Ascending aorta (tissue), 2 donors: ENCODE data around the gene ATF5. TPM values are rescaled to one million over a fixed set of nuclear protein-coding genes. Genes with fewer than 3 reads are reported as not detected.
A peak's percentile ranks its signal among the peaks of the same experiment; 100 is the strongest.
"Not testable (repeated sequence)": the region's sequence is repeated elsewhere in the genome, so short reads cannot be mapped to it uniquely, and the experiment has no call there.

ENCODE experiments used
- DNase-seq, 2 donors: peaks; one replicate each; pipeline ENCODE4 v3.0.0-alpha.2; 2019; ENCODE audit warnings: low spot score in 2 of 2
- H3K27ac ChIP-seq, 2 donors: fragments of 200-600 bp; sonication (generic); one replicate each; pipeline ENCODE4 v1.5.1; 2016 to 2017; ENCODE audit warnings: mild to moderate bottlenecking in 1 of 2
- H3K27me3 ChIP-seq: fragments of 200-600 bp; sonication (generic); one replicate; pipeline ENCODE4 v1.5.1; 2017
- H3K36me3 ChIP-seq, 2 donors: fragments of 200-600 bp; sonication (generic); one replicate each; pipeline ENCODE4 v1.5.1; 2016
- H3K4me1 ChIP-seq, 2 donors: fragments of 200-600 bp; sonication (generic); one replicate each; pipeline ENCODE4 v1.5.1; 2016 to 2017; ENCODE audit warnings: mild to moderate bottlenecking in 1 of 2
- H3K4me3 ChIP-seq, 2 donors: fragments of 200-600 bp; sonication (generic); one replicate each; pipeline ENCODE4 v1.5.1; 2016 to 2017; ENCODE audit warnings: mild to moderate bottlenecking in 1 of 2
- H3K9me3 ChIP-seq, 2 donors: fragments of 200-600 bp; sonication (generic); one replicate each; pipeline ENCODE4 v1.5.1; 2016
- CTCF ChIP-seq, 3 experiments: fragments of 200-600 bp in 2 of 3; fragments of 450-650 bp in 1 of 3; sonication (generic) in 2 of 3; IDR thresholded peaks; one replicate each; pipeline ENCODE4 v1.5.1; 2016 to 2019; ENCODE audit warnings: antibody characterized with exemption in 3 of 3, mild to moderate bottlenecking in 1 of 3, moderate library complexity in 1 of 3
- intact Hi-C: fragments of 100-400 bp; cut with DNase I; formaldehyde crosslinking; loops from one replicate; pipeline ENCODE4 v1.15.1; 2023
- total RNA-seq: library from RNA; depleted of rRNA; stranded (reverse); fragments of >200 nt; gene quantifications from one replicate; pipeline ENCODE4 v1.1.0, GENCODE V29; 2016

The ATF5 gene
- total RNA-seq, 1 donor from 2014 or later = 4.3 TPM

DNA sequence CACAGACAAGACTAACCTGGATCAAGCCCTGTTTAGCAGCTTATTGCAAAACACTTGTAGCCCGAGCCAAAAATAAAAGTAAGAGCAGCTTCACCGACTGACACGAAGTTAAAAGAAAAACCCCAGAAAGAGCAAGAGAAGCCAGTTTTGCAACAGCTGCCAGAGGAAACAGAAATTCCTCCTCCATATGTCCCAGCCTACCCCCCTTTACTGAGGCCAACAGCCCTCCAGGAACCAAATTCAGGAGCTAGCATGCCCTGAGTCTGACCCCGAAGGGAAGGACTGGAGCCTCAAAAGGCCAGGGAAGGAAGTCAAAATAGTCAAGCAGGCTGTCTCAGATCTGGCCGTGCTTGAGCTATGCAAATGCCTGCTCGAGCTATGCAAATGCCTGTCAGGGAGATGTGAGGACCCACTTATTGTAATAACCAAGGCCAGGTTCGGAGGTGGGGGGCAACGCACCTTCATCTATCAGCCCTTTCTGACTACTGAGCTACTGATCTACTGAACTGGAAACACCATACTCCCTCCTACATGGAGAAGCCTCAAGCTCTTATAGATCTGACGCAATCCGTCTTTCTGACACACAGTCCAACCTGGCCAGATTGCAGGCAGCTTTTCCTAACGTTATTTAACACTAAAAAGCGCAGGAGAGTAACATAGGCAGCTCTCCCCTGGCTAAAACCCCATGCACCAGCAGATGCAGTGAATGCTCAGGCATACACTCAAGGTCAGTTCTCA lies 25.3 kb downstream of the ATF5 start:
- Histone ChIP-seq H3K9me3 (no peaks in the 10 kb centered on the region), H3K36me3 (no peaks in the 10 kb centered on the region), H3K27me3 (no peaks in the 10 kb centered on the region), H3K4me1 (peaks cover 10 to 24% of the 10 kb centered on the region in 2 donors), H3K4me3 (peak overlapping the region in 1 of 2 donors; percentile 20), H3K27ac (peak overlapping the region in 1 of 2 donors; percentile 11)
- intact Hi-C loops = no loop called here
- DNase-seq = no peak
- TF ChIP-seq CTCF (IDR thresholded peaks at IDR 0.05) = no peak

- TF ChIP-seq CTCF (IDR thresholded peaks at IDR 0.05) = no peak
- Histone ChIP-seq H3K27ac (no peak overlapping the region), H3K36me3 (no peaks in the 10 kb centered on the region), H3K4me1 (peaks cover 10 to 24% of the 10 kb centered on the region in 2 donors), H3K4me3 (peak overlapping the region in 1 of 2 donors; percentile 7), H3K9me3 (no peaks in the 10 kb centered on the region), H3K27me3 (no peaks in the 10 kb centered on the region)
- intact Hi-C loops = no loop called here
- no peak for DNase-seq
Observed at GRCh38 chr19:49954933-49955332, 25.9 kb downstream of the ATF5 start.

GRCh38 chr19:49956115-49956495 lies 27.1 kb downstream of the ATF5 start:
- Histone ChIP-seq H3K4me1 (peaks cover 10 to 24% of the 10 kb centered on the region in 2 donors), H3K27me3 (no peaks in the 10 kb centered on the region), H3K27ac (no peak overlapping the region), H3K4me3 (no peak overlapping the region), H3K36me3 (no peaks in the 10 kb centered on the region), H3K9me3 (no peaks in the 10 kb centered on the region)
- DNase-seq = no peak
- TF ChIP-seq CTCF (IDR thresholded peaks at IDR 0.05) = no peak
- intact Hi-C loops = no loop called here

- Histone ChIP-seq H3K4me1 (peaks cover 4 to 17% of the 10 kb centered on the region in 2 donors), H3K27me3 (no peaks in the 10 kb centered on the region), H3K27ac (no peak overlapping the region), H3K9me3 (no peaks in the 10 kb centered on the region), H3K36me3 (no peaks in the 10 kb centered on the region), H3K4me3 (no peak overlapping the region)
- DNase-seq = no peak
- no peak for TF ChIP-seq CTCF (IDR thresholded peaks at IDR 0.05)
- intact Hi-C loops = no loop called here
Observed at GRCh38 chr19:49957262-49957915, 28.4 kb downstream of the ATF5 start.

- H3K9me3 ChIP-seq, H3K4me3 ChIP-seq, intact Hi-C loops, H3K36me3 ChIP-seq, DNase-seq, H3K27ac ChIP-seq, H3K27me3 ChIP-seq: not testable (repeated sequence)
- peaks cover 4 to 11% of the 10 kb centered on the region in 2 donors for H3K4me1 ChIP-seq
Observed at GRCh38 chr19:49958144-49958543, 29.1 kb downstream of the ATF5 start.

DNA sequence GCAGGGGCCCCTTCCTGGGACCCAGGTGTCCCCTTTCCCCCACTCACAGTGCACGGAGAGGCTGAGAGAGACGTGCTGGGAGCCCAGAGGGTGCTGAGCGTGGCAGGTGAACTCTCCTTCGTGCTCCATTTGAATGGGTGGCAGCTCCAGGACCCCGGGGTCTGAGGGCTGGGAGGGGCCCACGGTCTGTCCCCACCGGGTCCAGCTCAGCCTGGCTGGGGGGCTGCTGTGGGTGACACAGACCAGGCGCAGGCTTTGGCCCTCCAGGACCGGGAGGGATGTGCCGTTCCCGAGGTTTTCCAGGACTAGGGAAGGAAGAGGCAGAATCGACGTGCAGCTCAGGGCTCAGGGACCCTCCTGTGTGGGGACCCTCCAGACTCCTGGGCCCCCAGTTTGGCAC lies 29.6 kb downstream of the ATF5 start:
- H3K4me1 ChIP-seq, intact Hi-C loops, H3K36me3 ChIP-seq, DNase-seq, H3K27ac ChIP-seq, H3K4me3 ChIP-seq, H3K9me3 ChIP-seq, H3K27me3 ChIP-seq: not testable (repeated sequence)

DNA sequence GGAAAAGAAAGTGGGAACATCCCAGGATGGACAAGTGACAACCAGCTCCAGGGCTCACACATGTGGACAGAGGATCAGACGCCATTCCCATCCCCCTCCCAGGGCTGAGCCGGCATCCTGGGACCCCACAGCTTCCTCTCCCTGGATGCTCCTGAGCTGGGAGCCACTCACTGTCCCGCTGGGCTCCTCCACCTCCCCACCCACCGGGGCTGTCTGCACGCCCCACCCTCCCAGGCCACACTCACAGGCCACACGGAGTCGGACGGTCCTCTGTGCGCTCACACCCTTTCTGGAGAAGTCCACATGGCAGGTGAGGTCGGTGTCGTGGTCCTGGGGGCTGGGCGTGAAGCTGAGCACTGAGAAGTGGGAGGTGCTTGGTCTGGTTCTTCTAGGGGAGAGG lies 30.9 kb downstream of the ATF5 start:
- H3K36me3 ChIP-seq, intact Hi-C loops, H3K27me3 ChIP-seq, H3K27ac ChIP-seq, H3K4me3 ChIP-seq, H3K4me1 ChIP-seq, DNase-seq, H3K9me3 ChIP-seq: not testable (repeated sequence)

GRCh38 chr19:49960980-49961379 lies 32.0 kb downstream of the ATF5 start, which contains the start of gene SIGLEC11:
SIGLEC11 (minus strand) TSS chr19:49961172; CDS start chr19:49961081, 91 bp downstream.
- DNase-seq, intact Hi-C loops: not testable (repeated sequence)

More at GRCh38 chr19:49960980-49961379, 32.0 kb downstream of the ATF5 start, which contains the start of gene SIGLEC11:
- not testable (repeated sequence) for H3K4me1 ChIP-seq, H3K9me3 ChIP-seq, H3K27me3 ChIP-seq, H3K4me3 ChIP-seq, H3K36me3 ChIP-seq, H3K27ac ChIP-seq
